Astrocyte (in vitro differentiated cells and primary cell): ENCODE results near the gene FSTL3. TPM values are rescaled to one million over a fixed set of nuclear protein-coding genes. Genes with fewer than 3 reads are reported as not detected.

Source experiments
- DNase-seq: peaks from one replicate; pipeline ENCODE4 v3.0.0-alpha.2; 2010; ENCODE audit warnings: low read depth
- FAIRE-seq: peaks from 2 replicates; lab custom pipeline; 2011; peaks lifted over from hg19 to GRCh38; lab: Jason Lieb, UNC
- H2AFZ ChIP-seq: 2 replicates; pipeline ENCODE4 v1.6.0; 2012; ENCODE audit warnings: low read depth, low read length, inconsistent platforms
- H3K27ac ChIP-seq: 2 replicates; pipeline ENCODE4 v1.5.1; 2011; ENCODE audit warnings: low read depth, low read length, inconsistent platforms
- H3K27me3 ChIP-seq: 2 replicates; pipeline ENCODE4 v1.6.0; 2011; ENCODE audit warnings: low read length, inconsistent platforms; ENCODE audit not compliant: insufficient read depth
- H3K36me3 ChIP-seq: 2 replicates; pipeline ENCODE4 v1.5.1; 2011; ENCODE audit warnings: low read length, inconsistent platforms; ENCODE audit not compliant: insufficient read depth
- H3K4me1 ChIP-seq: 2 replicates; pipeline ENCODE4 v1.5.1; 2011; ENCODE audit warnings: low read length, inconsistent platforms; ENCODE audit not compliant: insufficient read depth
- H3K4me2 ChIP-seq: 2 replicates; pipeline ENCODE4 v1.6.0; 2012; ENCODE audit warnings: low read length, inconsistent platforms
- H3K4me3 ChIP-seq: 2 replicates; pipeline ENCODE4 v1.5.1; 2011; ENCODE audit warnings: low read depth, mild to moderate bottlenecking, low read length, inconsistent platforms; ENCODE audit not compliant: insufficient read depth
- H3K79me2 ChIP-seq: 2 replicates; pipeline ENCODE4 v1.6.0; 2012; ENCODE audit warnings: mild to moderate bottlenecking, low read length, inconsistent platforms; ENCODE audit not compliant: insufficient read depth
- H3K9ac ChIP-seq: 2 replicates; pipeline ENCODE4 v1.6.0; 2012; ENCODE audit warnings: mild to moderate bottlenecking, low read length, inconsistent platforms
- H3K9me3 ChIP-seq: 2 replicates; pipeline ENCODE4 v1.5.1; 2012; ENCODE audit warnings: low read depth, mild to moderate bottlenecking, low read length, inconsistent platforms; ENCODE audit not compliant: insufficient read depth
- H4K20me1 ChIP-seq: 2 replicates; pipeline ENCODE4 v1.6.0; 2012; ENCODE audit warnings: low read length, inconsistent platforms; ENCODE audit not compliant: insufficient read depth
- H3K27ac Mint-ChIP-seq: one replicate; pipeline ENCODE4 v1.8.0; 2021; ENCODE audit warnings: mild to moderate bottlenecking, mixed read lengths; ENCODE audit not compliant: unreplicated experiment
- H3K27me3 Mint-ChIP-seq: one replicate; pipeline ENCODE4 v1.8.0; 2021; ENCODE audit warnings: low read depth, mixed read lengths; ENCODE audit not compliant: unreplicated experiment
- H3K36me3 Mint-ChIP-seq: one replicate; pipeline ENCODE4 v1.8.0; 2021; ENCODE audit warnings: low read depth, mixed read lengths; ENCODE audit not compliant: unreplicated experiment
- H3K4me1 Mint-ChIP-seq: one replicate; pipeline ENCODE4 v1.8.0; 2021; ENCODE audit warnings: low read depth, mixed read lengths; ENCODE audit not compliant: unreplicated experiment
- H3K4me3 Mint-ChIP-seq: one replicate; pipeline ENCODE4 v1.8.0; 2021; ENCODE audit warnings: mild to moderate bottlenecking, moderate library complexity, mixed read lengths; ENCODE audit not compliant: unreplicated experiment
- H3K9me3 Mint-ChIP-seq: one replicate; pipeline ENCODE4 v1.8.0; 2021; ENCODE audit warnings: mild to moderate bottlenecking, mixed read lengths; ENCODE audit not compliant: unreplicated experiment
- CTCF ChIP-seq: IDR thresholded peaks from 2 replicates; pipeline ENCODE4 v1.5.1; 2011; ENCODE audit warnings: low read depth, mild to moderate bottlenecking, inconsistent platforms, low read length, moderate library complexity; ENCODE audit not compliant: insufficient read depth
- EZH2 ChIP-seq: IDR thresholded peaks from 2 replicates; pipeline ENCODE4 v1.6.1; 2012; ENCODE audit warnings: mild to moderate bottlenecking, low read length, inconsistent platforms; ENCODE audit not compliant: insufficient read depth
- total RNA-seq: library from RNA; stranded (reverse); gene quantifications from 2 replicates; pipeline ENCODE4 v1.2.1, GENCODE V29; 2021

The FSTL3 gene
- total RNA-seq, 1 donor from 2014 or later: 72.0 TPM

GRCh38 chr19:639253-640160 lies 36.7 kb upstream of the FSTL3 start, which contains the start of gene FGF22:
Gene FGF22 (plus strand): TSS chr19:639879. CDS start chr19:639926, 47 bp downstream.
- TF ChIP-seq EZH2: no peak
- no peak for TF ChIP-seq CTCF
- Histone ChIP-seq H3K36me3 (no peaks in the 10 kb centered on the region), H3K4me2 (peak within 1 kb of the TSS; percentile 90), H3K9me3 (no peaks in the 10 kb centered on the region), H2AFZ (peak within 1 kb of the TSS; percentile 72), H3K27ac (no peak within 1 kb of the TSS), H3K9ac (peak within 1 kb of the TSS; percentile 59), H3K79me2 (peaks cover 4% of the 10 kb centered on the region), H3K4me3 (peak within 1 kb of the TSS; percentile 50), H3K27me3 (no peaks in the 10 kb centered on the region), H4K20me1 (peaks cover 3% of the 10 kb centered on the region), H3K4me1 (peaks cover 8% of the 10 kb centered on the region)
- Mint-ChIP-seq H3K4me3 (peak within 1 kb of the TSS; percentile 81), H3K36me3 (no peaks in the 10 kb centered on the region), H3K27ac (peak within 1 kb of the TSS; percentile 85), H3K4me1 (peaks cover 2% of the 10 kb centered on the region), H3K27me3 (peaks cover 8% of the 10 kb centered on the region), H3K9me3 (no peaks in the 10 kb centered on the region)
- no peak for FAIRE-seq
- DNase-seq: peak; percentile 65

- no peak overlapping the region for H3K9ac ChIP-seq
- Mint-ChIP-seq H3K36me3 (no peaks in the 10 kb centered on the region), H3K27ac (no peak overlapping the region), H3K9me3 (no peaks in the 10 kb centered on the region), H3K4me1 (peaks cover 2% of the 10 kb centered on the region), H3K27me3 (peaks cover 8% of the 10 kb centered on the region), H3K4me3 (no peak overlapping the region)
- TF ChIP-seq CTCF: no peak
- TF ChIP-seq EZH2: no peak
- FAIRE-seq: no peak
- DNase-seq: no peak
- H4K20me1 ChIP-seq: peaks cover 3% of the 10 kb centered on the region
- no peak overlapping the region for H2AFZ ChIP-seq
- H3K4me3 ChIP-seq: no peak overlapping the region
- no peaks in the 10 kb centered on the region for H3K36me3 ChIP-seq
- H3K4me2 ChIP-seq: peak overlapping the region; percentile 81
- no peaks in the 10 kb centered on the region for H3K9me3 ChIP-seq
- H3K4me1 ChIP-seq: peaks cover 8% of the 10 kb centered on the region
- H3K79me2 ChIP-seq: no peaks in the 10 kb centered on the region
- no peak overlapping the region for H3K27ac ChIP-seq
- H3K27me3 ChIP-seq: no peaks in the 10 kb centered on the region
Measured at GRCh38 chr19:640161-640558, 36.0 kb upstream of the FSTL3 start.
